Neural crest cell (in vitro differentiated cells): ENCODE measurements around the gene MGP. TPM values are rescaled to one million over a fixed set of nuclear protein-coding genes. Genes with fewer than 3 reads are reported as not detected.

Experiments
- DNase-seq: peaks from one replicate; pipeline ENCODE4 v3.0.0; 2021; ENCODE audit warnings: low read depth, mixed read lengths, low spot score
- H3K27ac Mint-ChIP-seq: one replicate; pipeline ENCODE4 v1.8.0; 2021; ENCODE audit warnings: mild to moderate bottlenecking, mixed read lengths; ENCODE audit not compliant: unreplicated experiment
- H3K27me3 Mint-ChIP-seq: 2 replicates; pipeline ENCODE4 v1.8.0; 2021; ENCODE audit warnings: low read depth, mild to moderate bottlenecking, mixed read lengths
- H3K36me3 Mint-ChIP-seq: 2 replicates; pipeline ENCODE4 v1.8.0; 2021; ENCODE audit warnings: low read depth, mild to moderate bottlenecking, mixed read lengths
- H3K4me1 Mint-ChIP-seq: 2 replicates; pipeline ENCODE4 v1.8.0; 2021; ENCODE audit warnings: mixed read lengths
- H3K4me3 Mint-ChIP-seq: one replicate; pipeline ENCODE4 v1.8.0; 2021; ENCODE audit warnings: mild to moderate bottlenecking, mixed read lengths
- H3K9me3 Mint-ChIP-seq: 2 replicates; pipeline ENCODE4 v1.8.0; 2021; ENCODE audit warnings: mixed read lengths
- total RNA-seq: library from RNA; stranded (reverse); gene quantifications from 2 replicates; pipeline ENCODE4 v1.2.1, GENCODE V29; 2021
- TF ChIP-seq, protein P1 (sequence below): fragments of 200-600 bp; sonication (generic); conservative IDR thresholded peaks from 2 replicates; pipeline ENCODE4 v1.5.0; 2021; ENCODE audit warnings: antibody characterized with exemption, mild to moderate bottlenecking

MGP gene
- total RNA-seq, 1 donor from 2014 or later: not detected

DNA sequence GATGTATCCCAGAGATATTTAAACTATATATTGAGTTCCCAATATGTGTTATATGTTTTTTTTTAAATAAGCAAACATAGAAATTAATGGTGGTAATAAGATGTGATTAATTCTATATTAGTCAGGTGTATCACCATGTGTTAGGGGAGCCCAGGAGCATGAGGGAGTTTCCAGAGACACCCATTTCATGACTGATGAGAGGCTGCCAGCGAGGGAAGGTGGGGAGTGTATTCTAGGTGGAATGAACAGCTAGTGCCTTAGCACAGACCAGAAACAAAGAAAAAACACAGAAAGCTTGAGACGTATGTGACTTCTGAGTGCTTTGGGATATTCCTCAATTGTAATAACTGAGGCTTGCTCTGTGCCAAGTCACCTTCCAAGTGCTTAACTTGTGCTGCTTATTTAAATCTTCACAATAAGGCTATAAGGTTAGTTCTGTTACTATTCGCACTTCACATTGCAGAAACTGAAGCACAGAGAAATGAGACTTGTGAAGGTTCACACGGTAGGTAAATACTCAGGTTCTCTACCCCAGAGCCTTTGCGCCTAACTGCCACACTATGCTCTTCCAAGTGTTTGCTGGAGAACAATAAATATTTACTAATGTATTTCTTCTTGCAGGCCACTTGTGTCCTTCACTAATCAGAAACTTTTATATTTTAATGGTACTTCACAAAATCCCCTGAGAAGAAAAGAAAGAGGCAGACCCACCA, 17.9 kb upstream of the MGP start:
- Mint-ChIP-seq H3K27ac (no peak overlapping the region), H3K4me3 (no peak overlapping the region), H3K36me3 (no peaks in the 10 kb centered on the region), H3K9me3 (peaks cover 8% of the 10 kb centered on the region), H3K4me1 (peaks cover 17% of the 10 kb centered on the region), H3K27me3 (no peaks in the 10 kb centered on the region)
- TF ChIP-seq, protein P1, sequence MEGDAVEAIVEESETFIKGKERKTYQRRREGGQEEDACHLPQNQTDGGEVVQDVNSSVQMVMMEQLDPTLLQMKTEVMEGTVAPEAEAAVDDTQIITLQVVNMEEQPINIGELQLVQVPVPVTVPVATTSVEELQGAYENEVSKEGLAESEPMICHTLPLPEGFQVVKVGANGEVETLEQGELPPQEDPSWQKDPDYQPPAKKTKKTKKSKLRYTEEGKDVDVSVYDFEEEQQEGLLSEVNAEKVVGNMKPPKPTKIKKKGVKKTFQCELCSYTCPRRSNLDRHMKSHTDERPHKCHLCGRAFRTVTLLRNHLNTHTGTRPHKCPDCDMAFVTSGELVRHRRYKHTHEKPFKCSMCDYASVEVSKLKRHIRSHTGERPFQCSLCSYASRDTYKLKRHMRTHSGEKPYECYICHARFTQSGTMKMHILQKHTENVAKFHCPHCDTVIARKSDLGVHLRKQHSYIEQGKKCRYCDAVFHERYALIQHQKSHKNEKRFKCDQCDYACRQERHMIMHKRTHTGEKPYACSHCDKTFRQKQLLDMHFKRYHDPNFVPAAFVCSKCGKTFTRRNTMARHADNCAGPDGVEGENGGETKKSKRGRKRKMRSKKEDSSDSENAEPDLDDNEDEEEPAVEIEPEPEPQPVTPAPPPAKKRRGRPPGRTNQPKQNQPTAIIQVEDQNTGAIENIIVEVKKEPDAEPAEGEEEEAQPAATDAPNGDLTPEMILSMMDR: no peak
- DNase-seq: no peak

GRCh38 chr12:14902465-14902864, 16.8 kb upstream of the MGP start:
- Mint-ChIP-seq H3K27me3 (no peaks in the 10 kb centered on the region), H3K4me3 (no peak overlapping the region), H3K9me3 (peaks cover 6% of the 10 kb centered on the region), H3K4me1 (peaks cover 17% of the 10 kb centered on the region), H3K27ac (no peak overlapping the region), H3K36me3 (no peaks in the 10 kb centered on the region)
- DNase-seq: no peak
- TF ChIP-seq, protein P1: no peak

DNA sequence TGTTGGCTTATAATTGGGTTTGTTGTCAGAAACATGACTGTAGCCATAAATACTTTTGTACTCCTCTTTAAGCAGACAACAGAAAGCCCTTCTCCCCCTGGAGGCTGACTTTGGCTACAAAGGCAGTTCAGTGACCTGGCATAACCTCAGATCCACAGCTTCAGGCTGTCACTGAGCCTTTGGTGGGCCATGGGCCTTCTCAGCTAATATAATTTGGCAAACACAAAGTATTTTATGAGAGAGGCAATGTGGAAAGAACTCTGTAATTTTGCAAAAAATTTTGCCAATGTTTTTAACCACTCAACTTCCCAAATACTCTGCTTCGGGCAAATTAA, 15.5 kb upstream of the MGP start:
- TF ChIP-seq, protein P1: peak; percentile 32
- DNase-seq: no peak
- Mint-ChIP-seq H3K27ac (no peak overlapping the region), H3K27me3 (no peaks in the 10 kb centered on the region), H3K9me3 (peaks cover 6% of the 10 kb centered on the region), H3K36me3 (no peaks in the 10 kb centered on the region), H3K4me3 (no peak overlapping the region), H3K4me1 (peaks cover 17% of the 10 kb centered on the region)

- no peak for DNase-seq
- Mint-ChIP-seq H3K4me3 (no peak overlapping the region), H3K27ac (no peak overlapping the region), H3K9me3 (peaks cover 4% of the 10 kb centered on the region), H3K4me1 (peaks cover 17% of the 10 kb centered on the region), H3K27me3 (no peaks in the 10 kb centered on the region), H3K36me3 (no peaks in the 10 kb centered on the region)
- TF ChIP-seq, protein P1: no peak
Measured at GRCh38 chr12:14900521-14901227, 15.0 kb upstream of the MGP start.

DNA sequence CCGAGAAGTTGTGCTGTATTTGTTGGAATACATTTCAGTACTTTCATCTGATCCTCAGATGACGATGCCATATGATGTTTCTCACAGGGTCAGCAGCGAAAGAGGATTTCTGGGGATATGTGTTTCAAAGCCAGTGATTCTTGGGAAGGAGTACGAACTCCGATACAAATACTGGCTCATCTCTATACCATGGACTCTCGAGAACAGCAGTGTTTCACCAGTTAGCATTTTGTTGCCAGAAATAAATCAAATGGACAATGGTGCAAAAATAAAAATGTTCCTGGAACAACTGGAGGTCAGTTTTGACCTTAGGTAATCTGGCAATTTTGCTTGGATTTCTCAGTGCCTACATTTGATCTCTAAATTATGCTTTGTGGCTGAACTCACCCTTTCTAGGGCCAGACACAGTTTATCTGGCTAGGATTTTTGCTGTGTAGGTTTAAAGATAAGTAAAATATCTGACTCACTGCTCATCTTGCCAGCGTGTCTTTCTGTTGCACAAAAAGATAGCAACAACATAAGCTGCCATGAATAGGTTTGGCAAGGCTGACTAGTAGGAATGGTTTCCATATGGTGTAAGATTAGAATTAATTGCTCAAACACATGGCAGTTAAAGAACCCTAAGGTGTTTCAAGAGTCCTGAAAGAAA, 11.0 kb upstream of the MGP start:
- no peak for DNase-seq
- H3K9me3 Mint-ChIP-seq: peaks cover 4% of the 10 kb centered on the region
- no peak overlapping the region for H3K4me3 Mint-ChIP-seq
- TF ChIP-seq, protein P1: no peak
- no peaks in the 10 kb centered on the region for H3K27me3 Mint-ChIP-seq
- H3K4me1 Mint-ChIP-seq: peaks cover 28% of the 10 kb centered on the region
- no peaks in the 10 kb centered on the region for H3K36me3 Mint-ChIP-seq
- H3K27ac Mint-ChIP-seq: no peak overlapping the region
